GM12878 (cell line): ENCODE data around the gene KCNK17. TPM values are rescaled to one million over a fixed set of nuclear protein-coding genes. Genes with fewer than 3 reads are reported as not detected.

ENCODE experiments used
- ATAC-seq: fragments of 200-7000 bp; cut with Tn5 transposase; 3 replicates; pipeline ENCODE4 v1.9.1; 2020; ENCODE audit warnings: mild to moderate bottlenecking, moderate library complexity
- BruUV-seq: library from RNA; stranded (reverse); fragments of 400-500 nt; replicated peaks from 2 replicates; lab custom pipeline; 2021; lab: Mats Ljungman, UMichigan
- CTCF ChIA-PET: fragments of 300-600 bp; sonication (Branson Sonifier 250); formaldehyde crosslinking; extraction: SDS; loops from one replicate; lab custom pipeline; 2021; ENCODE audit warnings: inconsistent platforms; lab: Yijun Ruan, JAX
- POLR2A ChIA-PET: fragments of 350-600 bp; formaldehyde crosslinking; extraction: SDS; loops from one replicate; lab custom pipeline; 2021; ENCODE audit warnings: inconsistent platforms; lab: Charles Lee
- RAD21 ChIA-PET: fragments of 300-600 bp; sonication (Branson Sonifier 250); formaldehyde crosslinking; loops from one replicate; lab custom pipeline; 2023; ENCODE audit warnings: antibody characterized with exemption; ENCODE audit not compliant: unreplicated experiment; lab: Charles Lee
- SMC1A ChIA-PET: fragments of 300-600 bp; sonication (Branson Sonifier 250); formaldehyde crosslinking; loops from one replicate; lab custom pipeline; 2023; ENCODE audit not compliant: unreplicated experiment, uncharacterized antibody; lab: Charles Lee
- DNase-seq: peaks from one replicate; pipeline ENCODE4 v3.0.0-alpha.2; 2011; ENCODE audit warnings: low read depth, low spot score
- FAIRE-seq: peaks from 3 replicates; lab custom pipeline; 2011; peaks lifted over from hg19 to GRCh38; lab: Jason Lieb, UNC
- H2AFZ ChIP-seq: 2 replicates; pipeline ENCODE4 v1.6.0; 2011; ENCODE audit warnings: low read depth, low read length, control low read depth; ENCODE audit not compliant: control insufficient read depth
- H3K27ac ChIP-seq: 2 replicates; pipeline ENCODE4 v1.5.1; 2011; ENCODE audit warnings: control low read depth; ENCODE audit not compliant: control insufficient read depth, insufficient read depth
- H3K27me3 ChIP-seq, 2 experiments: replicated peaks in 1 of 2; 2 replicates each; pipeline versions ENCODE4 v1.6.0 to v1.6.1; 2011; ENCODE audit warnings: low read length in 1 of 2; ENCODE audit not compliant: control insufficient read depth in 2 of 2, insufficient read depth in 2 of 2
- H3K36me3 ChIP-seq, 2 experiments: 2 replicates each; pipeline ENCODE4 v1.5.1; 2011; ENCODE audit warnings: low read length in 1 of 2; ENCODE audit not compliant: control insufficient read depth in 2 of 2, insufficient read depth in 2 of 2
- H3K4me1 ChIP-seq: 2 replicates; pipeline ENCODE4 v1.6.1; 2011; ENCODE audit warnings: mild to moderate bottlenecking, low read length, moderate library complexity, mixed read lengths; ENCODE audit not compliant: control insufficient read depth, insufficient read depth
- H3K4me2 ChIP-seq: 2 replicates; pipeline ENCODE4 v1.6.0; 2011; ENCODE audit warnings: control low read depth; ENCODE audit not compliant: control insufficient read depth, insufficient read depth
- H3K4me3 ChIP-seq: fragments of 200-600 bp; sonication (generic); 2 replicates; pipeline ENCODE4 v1.5.1; 2016
- H3K79me2 ChIP-seq: 2 replicates; pipeline ENCODE4 v1.6.0; 2011; ENCODE audit warnings: low read length; ENCODE audit not compliant: control insufficient read depth, insufficient read depth
- H3K9ac ChIP-seq: 2 replicates; pipeline ENCODE4 v1.8.0; 2011; ENCODE audit warnings: low read length, control low read depth, mixed read lengths; ENCODE audit not compliant: control insufficient read depth, insufficient read depth
- H3K9me3 ChIP-seq: replicated peaks from 3 replicates; pipeline ENCODE4 v1.5.1; 2011; ENCODE audit warnings: mild to moderate bottlenecking, low read length; ENCODE audit not compliant: control insufficient read depth, insufficient read depth
- H4K20me1 ChIP-seq: 2 replicates; pipeline ENCODE4 v1.6.0; 2011; ENCODE audit not compliant: control insufficient read depth, insufficient read depth
- BRCA1 ChIP-seq: IDR thresholded peaks from 2 replicates; pipeline ENCODE4 v1.6.1; 2011; ENCODE audit warnings: low read depth, low read length, improper control_type of control experiment
- CBX3 ChIP-seq: fragments of 200-600 bp; sonication (generic); IDR thresholded peaks from 2 replicates; pipeline ENCODE4 v1.6.1; 2016; ENCODE audit warnings: low read depth, borderline replicate concordance
- CHD4 ChIP-seq: fragments of 200-600 bp; sonication (generic); IDR thresholded peaks from 2 replicates; pipeline ENCODE4 v1.6.1; 2016; ENCODE audit warnings: mild to moderate bottlenecking
- IRF4 ChIP-seq: IDR thresholded peaks from 2 replicates; pipeline ENCODE4 v1.6.1; 2011; ENCODE audit warnings: low read depth, low read length
- MYC ChIP-seq: IDR thresholded peaks from 2 replicates; pipeline ENCODE4 v1.6.1; 2011; ENCODE audit warnings: mild to moderate bottlenecking, low read length, moderate library complexity, inconsistent platforms; ENCODE audit not compliant: insufficient read depth, insufficient replicate concordance, insufficient read length, severe bottlenecking
- PAX8 ChIP-seq: fragments of 450-650 bp; IDR thresholded peaks from 2 replicates; pipeline ENCODE4 v1.6.1; 2017; ENCODE audit warnings: mild to moderate bottlenecking, moderate library complexity
- SIX5 ChIP-seq: IDR thresholded peaks from 2 replicates; pipeline ENCODE4 v1.6.1; 2011; ENCODE audit warnings: mild to moderate bottlenecking, low read depth, low read length, moderate library complexity; ENCODE audit not compliant: severe bottlenecking
- STAT3 ChIP-seq: IDR thresholded peaks from 2 replicates; pipeline ENCODE4 v1.6.1; 2011; ENCODE audit warnings: low read depth, low read length, improper control_type of control experiment
- USF1 ChIP-seq: IDR thresholded peaks from 2 replicates; pipeline ENCODE4 v1.6.1; 2011; ENCODE audit warnings: borderline replicate concordance, low read depth, mild to moderate bottlenecking, moderate library complexity, mixed read lengths, low read length; ENCODE audit not compliant: insufficient read depth; ENCODE audit errors: extremely low read length
- WRNIP1 ChIP-seq: IDR thresholded peaks from 2 replicates; pipeline ENCODE4 v1.6.1; 2011; ENCODE audit warnings: low read depth, low read length, improper control_type of control experiment, borderline replicate concordance
- ZBTB40 ChIP-seq: fragments of 450-650 bp; IDR thresholded peaks from 2 replicates; pipeline ENCODE4 v1.6.1; 2016; ENCODE audit warnings: mild to moderate bottlenecking, moderate library complexity, borderline replicate concordance
- ZNF24 ChIP-seq: fragments of 450-650 bp; IDR thresholded peaks from 2 replicates; pipeline ENCODE4 v1.6.1; 2017; ENCODE audit warnings: antibody characterized with exemption, mild to moderate bottlenecking
- WGBS: methylation state at CpG from one replicate; pipeline ENCODE4 v1.1.6; 2016; ENCODE audit warnings: low lambda C conversion rate; ENCODE audit not compliant: insufficient replicate concordance, insufficient coverage; ENCODE audit errors: missing lambda C conversion rate; 5-methylcytosine and 5-hydroxymethylcytosine counted together
- in situ Hi-C: fragments of 300-500 bp; cut with MboI; formaldehyde crosslinking; loops from 9 replicates; pipeline ENCODE4 v1.14.3; 2018; ENCODE audit warnings: mixed read lengths
- intact Hi-C: fragments of 100-400 bp; cut with micrococcal nuclease; formaldehyde crosslinking; loops from one replicate; pipeline ENCODE4 v1.14.2; 2022; ENCODE audit not compliant: unreplicated experiment
- polyA plus RNA-seq, 11 experiments: library from polyadenylated mRNA; depleted of rRNA in 4 of 11; unstranded in 6 of 11; stranded (reverse) in 5 of 11; fragments of >200 nt; fragmentation: Nextera tagmentation in 4 of 11; fragmentation: Illumina TruSeq in 1 of 11; extraction: Ambion mirVana in 4 of 11; extraction: Trizol in 1 of 11; gene quantifications; 1 replicate in 1 of 11; 2 replicates in 10 of 11; pipeline versions ENCODE4 v1.2.1 to v1.2.3, GENCODE V29; 2011 to 2016; ENCODE audit warnings: inconsistent platforms in 2 of 11, missing spikeins in 2 of 11, low read depth in 1 of 11
- total RNA-seq, 4 experiments: library from RNA; depleted of rRNA in 3 of 4; stranded (reverse); fragments of >200 nt in 3 of 4; fragmentation: Illumina TruSeq in 1 of 4; extraction: Trizol in 1 of 4; gene quantifications; 2 replicates each; pipeline versions ENCODE4 v1.2.1 to v1.2.3, GENCODE V29; 2013 to 2021

The KCNK17 gene
- total and polyA plus RNA-seq, 10 of the 15 experiments (the other 5 are each of a cell fraction or from before 2014, with no cell fraction given) = not detected

GRCh38 chr6:39313526-39314272 lies 520 bp downstream of the KCNK17 start:
- peaks cover 11 to 14% of the 10 kb centered on the region in 2 experiments for H3K27me3 ChIP-seq

More at GRCh38 chr6:39313526-39314272, 520 bp downstream of the KCNK17 start:
- no peak overlapping the region for H3K27ac ChIP-seq
- in situ Hi-C loops = no loop called here
- intact Hi-C loops = no loop called here
- 6% methylated on average over 53 of the region's 80 CpGs for WGBS
- TF ChIP-seq PAX8 = no peak
- no peak for TF ChIP-seq BRCA1
- no peak for TF ChIP-seq MYC
- TF ChIP-seq CHD4 = no peak
- TF ChIP-seq SIX5 = no peak
- no peak for TF ChIP-seq CBX3
- TF ChIP-seq ZBTB40 = no peak
- TF ChIP-seq WRNIP1 = no peak
- no peak for TF ChIP-seq USF1
- no peak for TF ChIP-seq STAT3
- TF ChIP-seq IRF4 = no peak
- TF ChIP-seq ZNF24 = no peak
- TF ChIP-seq, all 136 proteins: peak for 0
- H3K9me3 ChIP-seq = no peaks in the 10 kb centered on the region
- H3K79me2 ChIP-seq = no peaks in the 10 kb centered on the region
- DNase-seq (no peak), FAIRE-seq (no peak), ATAC-seq (no peak)
- H3K9ac ChIP-seq = no peak overlapping the region
- ChIA-PET SMC1A (no interaction called here), CTCF (no interaction called here), RAD21 (no interaction called here), POLR2A (no interaction called here)
- H3K36me3 ChIP-seq = no peaks in the 10 kb centered on the region
- BruUV-seq = no TSS peak
- H4K20me1 ChIP-seq = no peaks in the 10 kb centered on the region
- H3K4me1 ChIP-seq = no peaks in the 10 kb centered on the region
- H3K4me2 ChIP-seq = no peak overlapping the region
- H3K4me3 ChIP-seq = no peak overlapping the region
- H2AFZ ChIP-seq = no peak overlapping the region
